ENCODE measurements around the gene SPATA3. TPM values are rescaled to one million over a fixed set of nuclear protein-coding genes. Genes with fewer than 3 reads are reported as not detected.

SPATA3 gene
- total RNA-seq, 1 experiment from 2014 or later: not detected

- Histone ChIP-seq H3K4me3 (ENCODE audit: low read length) (no peak overlapping the region), H3K9me3 (ENCODE audit: low read length) (no peaks in the 10 kb centered on the region), H4K20me1 (ENCODE audit: low read length) (no peaks in the 10 kb centered on the region), H3K27ac (ENCODE audit: low read length) (no peak overlapping the region), H3F3A (ENCODE audit: low read length, unreplicated experiment) (no peaks in the 10 kb centered on the region), H3K9ac (ENCODE audit: low read length) (no peak overlapping the region), H3K36me3 (ENCODE audit: low read depth, low read length) (no peaks in the 10 kb centered on the region), H3K4me1 (ENCODE audit: insufficient read depth, low read length) (no peaks in the 10 kb centered on the region), H3K27me3 (ENCODE audit: low read length) (peaks cover 13% of the 10 kb centered on the region), H3K9me2 (replicated peaks; ENCODE audit: low read length) (no peaks in the 10 kb centered on the region), H3K4me2 (ENCODE audit: low read length) (no peak overlapping the region), H3K79me2 (ENCODE audit: low read length) (no peaks in the 10 kb centered on the region), H2AFZ (ENCODE audit: low read length) (no peak overlapping the region)
- ATAC-seq (no peak), DNase-seq (no peak)
- TF ChIP-seq CTCF (conservative IDR thresholded peaks at IDR 0.05; ENCODE audit: low read depth, low read length) (no peak), EZH2 (IDR thresholded peaks at IDR 0.05; ENCODE audit: low read length, unreplicated experiment) (no peak), EZH2phosphoT487 (IDR thresholded peaks at IDR 0.05; ENCODE audit: borderline replicate concordance, low read length) (no peak)
- ChIA-PET POLR2A (ENCODE audit: unreplicated experiment) (interaction anchor here (0.6 kb wide), 1 partner anchor 343 kb away, joined by 3 read pairs; no protein-coding TSS in a partner anchor), CTCF (no interaction called here)
- no TSS peak for BruUV-seq (replicated peaks)
- intact Hi-C loops (cut with micrococcal nuclease): no loop called here
These were observed 36.7 kb downstream of the SPATA3 start for GRCh38 chr2:231032575-231033140.

GRCh38 chr2:231033147-231034132, 37.5 kb downstream of the SPATA3 start:
- no peaks in the 10 kb centered on the region for H4K20me1 ChIP-seq (ENCODE audit: low read length)
- CTCF ChIA-PET: no interaction called here
- H3F3A ChIP-seq (ENCODE audit: low read length, unreplicated experiment): no peaks in the 10 kb centered on the region
- H3K4me3 ChIP-seq (ENCODE audit: low read length): no peak overlapping the region
- H3K27ac ChIP-seq (ENCODE audit: low read length): no peak overlapping the region
- intact Hi-C loops (cut with micrococcal nuclease): no loop called here
- peaks cover 16% of the 10 kb centered on the region for H3K27me3 ChIP-seq (ENCODE audit: low read length)
- no peaks in the 10 kb centered on the region for H3K36me3 ChIP-seq (ENCODE audit: low read depth, low read length)
- BruUV-seq (replicated peaks): no TSS peak
- DNase-seq (no peak), ATAC-seq (no peak)
- H3K9ac ChIP-seq (ENCODE audit: low read length): no peak overlapping the region
- TF ChIP-seq EZH2 (IDR thresholded peaks at IDR 0.05; ENCODE audit: low read length, unreplicated experiment) (no peak), EZH2phosphoT487 (IDR thresholded peaks at IDR 0.05; ENCODE audit: borderline replicate concordance, low read length) (no peak), CTCF (conservative IDR thresholded peaks at IDR 0.05; ENCODE audit: low read depth, low read length) (no peak)
- no peaks in the 10 kb centered on the region for H3K4me1 ChIP-seq (ENCODE audit: insufficient read depth, low read length)
- H3K9me3 ChIP-seq (ENCODE audit: low read length): no peaks in the 10 kb centered on the region
- H3K4me2 ChIP-seq (ENCODE audit: low read length): no peak overlapping the region
- no peak overlapping the region for H2AFZ ChIP-seq (ENCODE audit: low read length)
- H3K9me2 ChIP-seq (replicated peaks; ENCODE audit: low read length): no peaks in the 10 kb centered on the region
- POLR2A ChIA-PET (ENCODE audit: unreplicated experiment): no interaction called here
- H3K79me2 ChIP-seq (ENCODE audit: low read length): no peaks in the 10 kb centered on the region

All from PC-3 (cell line).